GM10248 (cell line): ENCODE measurements around the gene WBP1.

Experiments
- CTCF ChIA-PET: fragments of 300-600 bp; sonication (Branson Sonifier 250); formaldehyde crosslinking; extraction: SDS; loops from one replicate; lab custom pipeline; 2021; ENCODE audit warnings: antibody characterized with exemption; lab: Yijun Ruan, JAX
- POLR2A ChIA-PET: fragments of 350-650 bp; sonication (Branson Sonifier 250); formaldehyde crosslinking; extraction: SDS; loops from one replicate; lab custom pipeline; 2020; ENCODE audit warnings: antibody characterized with exemption; lab: Yijun Ruan, JAX
- DNase-seq: peaks from one replicate; pipeline ENCODE4 v3.0.0; 2012; ENCODE audit errors: extremely low spot score
- CTCF ChIP-seq: IDR thresholded peaks from 2 replicates; pipeline ENCODE4 v1.5.1; 2012; ENCODE audit warnings: mild to moderate bottlenecking, low read depth; ENCODE audit errors: extremely low read depth, missing control alignments, control extremely low read depth

The WBP1 gene

GRCh38 chr2:74507145-74507925 is 49.1 kb downstream of the WBP1 start, which contains the start of gene PCGF1:
Gene PCGF1, minus strand, starts transcription at chr2:74507695. Its CDS starts 27 bp downstream, at chr2:74507668.
- peak; percentile 61 for TF ChIP-seq CTCF
- ChIA-PET POLR2A (interaction anchor here (1.3 kb wide), 1 partner anchor 22 kb away, joined by 5 read pairs; the partner anchor contains the start of genes AUP1 and HTRA2), CTCF (interaction anchor here (0.7 to 2.4 kb wide), 9 partner anchors 13 to 81 kb away, joined by 3 to 11 read pairs (median 4); partner anchors contain the start of genes CCDC142, HTRA2 and TTC31)
- DNase-seq: peak; percentile 97

- TF ChIP-seq CTCF: no peak
- POLR2A ChIA-PET: interaction anchor here (1.3 kb wide), 1 partner anchor 21 kb away, joined by 5 read pairs; the partner anchor contains the start of genes AUP1 and HTRA2
- DNase-seq: peak; percentile 45
- CTCF ChIA-PET: interaction anchor here (1.1 to 2.4 kb wide), 7 partner anchors 22 to 81 kb away, joined by 3 to 21 read pairs (median 7); partner anchors contain the start of genes AUP1, CCDC142, HTRA2 and TTC31
Measured at GRCh38 chr2:74507926-74508520, 49.8 kb downstream of the WBP1 start.

- CTCF ChIA-PET: interaction anchor here (0.7 to 2.4 kb wide), 8 partner anchors 9 to 78 kb away, joined by 3 to 21 read pairs (median 6); partner anchors contain the start of genes AUP1, CCDC142, HTRA2 and MRPL53
- DNase-seq: no peak
- POLR2A ChIA-PET: interaction anchor here (0.5 to 0.6 kb wide), 2 partner anchors 351 to 573 kb away, joined by 3 to 6 read pairs; no protein-coding TSS in a partner anchor
- no peak for TF ChIP-seq CTCF
Measured at GRCh38 chr2:74510272-74510671, 52.0 kb downstream of the WBP1 start.
